ENCODE measurements around the gene S100PBP.

GRCh38 chr1:32830092-32830852 lies 12.8 kb downstream of the S100PBP start:
- TF ChIP-seq, protein P1, sequence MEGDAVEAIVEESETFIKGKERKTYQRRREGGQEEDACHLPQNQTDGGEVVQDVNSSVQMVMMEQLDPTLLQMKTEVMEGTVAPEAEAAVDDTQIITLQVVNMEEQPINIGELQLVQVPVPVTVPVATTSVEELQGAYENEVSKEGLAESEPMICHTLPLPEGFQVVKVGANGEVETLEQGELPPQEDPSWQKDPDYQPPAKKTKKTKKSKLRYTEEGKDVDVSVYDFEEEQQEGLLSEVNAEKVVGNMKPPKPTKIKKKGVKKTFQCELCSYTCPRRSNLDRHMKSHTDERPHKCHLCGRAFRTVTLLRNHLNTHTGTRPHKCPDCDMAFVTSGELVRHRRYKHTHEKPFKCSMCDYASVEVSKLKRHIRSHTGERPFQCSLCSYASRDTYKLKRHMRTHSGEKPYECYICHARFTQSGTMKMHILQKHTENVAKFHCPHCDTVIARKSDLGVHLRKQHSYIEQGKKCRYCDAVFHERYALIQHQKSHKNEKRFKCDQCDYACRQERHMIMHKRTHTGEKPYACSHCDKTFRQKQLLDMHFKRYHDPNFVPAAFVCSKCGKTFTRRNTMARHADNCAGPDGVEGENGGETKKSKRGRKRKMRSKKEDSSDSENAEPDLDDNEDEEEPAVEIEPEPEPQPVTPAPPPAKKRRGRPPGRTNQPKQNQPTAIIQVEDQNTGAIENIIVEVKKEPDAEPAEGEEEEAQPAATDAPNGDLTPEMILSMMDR (IDR thresholded peaks at IDR 0.05 in 8 of 11, conservative IDR thresholded peaks at IDR 0.05 in 3 of 11): no peak
- no peak for TF ChIP-seq POLR2A (IDR thresholded peaks at IDR 0.05)
